ENCODE data around the gene RNU6-9.

- TF ChIP-seq, protein P1, sequence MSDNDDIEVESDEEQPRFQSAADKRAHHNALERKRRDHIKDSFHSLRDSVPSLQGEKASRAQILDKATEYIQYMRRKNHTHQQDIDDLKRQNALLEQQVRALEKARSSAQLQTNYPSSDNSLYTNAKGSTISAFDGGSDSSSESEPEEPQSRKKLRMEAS (CRISPR knock-in tag; IDR thresholded peaks at IDR 0.05) = no peak
- TF ChIP-seq ELF4 (CRISPR knock-in tag; IDR thresholded peaks at IDR 0.05; ENCODE audit: low read depth) = no peak
- TF ChIP-seq, protein P2, sequence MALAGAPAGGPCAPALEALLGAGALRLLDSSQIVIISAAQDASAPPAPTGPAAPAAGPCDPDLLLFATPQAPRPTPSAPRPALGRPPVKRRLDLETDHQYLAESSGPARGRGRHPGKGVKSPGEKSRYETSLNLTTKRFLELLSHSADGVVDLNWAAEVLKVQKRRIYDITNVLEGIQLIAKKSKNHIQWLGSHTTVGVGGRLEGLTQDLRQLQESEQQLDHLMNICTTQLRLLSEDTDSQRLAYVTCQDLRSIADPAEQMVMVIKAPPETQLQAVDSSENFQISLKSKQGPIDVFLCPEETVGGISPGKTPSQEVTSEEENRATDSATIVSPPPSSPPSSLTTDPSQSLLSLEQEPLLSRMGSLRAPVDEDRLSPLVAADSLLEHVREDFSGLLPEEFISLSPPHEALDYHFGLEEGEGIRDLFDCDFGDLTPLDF (CRISPR knock-in tag; IDR thresholded peaks at IDR 0.05) = no peak
- TF ChIP-seq PRDM15 (CRISPR knock-in tag; IDR thresholded peaks at IDR 0.05) = no peak
- TF ChIP-seq, protein P3, sequence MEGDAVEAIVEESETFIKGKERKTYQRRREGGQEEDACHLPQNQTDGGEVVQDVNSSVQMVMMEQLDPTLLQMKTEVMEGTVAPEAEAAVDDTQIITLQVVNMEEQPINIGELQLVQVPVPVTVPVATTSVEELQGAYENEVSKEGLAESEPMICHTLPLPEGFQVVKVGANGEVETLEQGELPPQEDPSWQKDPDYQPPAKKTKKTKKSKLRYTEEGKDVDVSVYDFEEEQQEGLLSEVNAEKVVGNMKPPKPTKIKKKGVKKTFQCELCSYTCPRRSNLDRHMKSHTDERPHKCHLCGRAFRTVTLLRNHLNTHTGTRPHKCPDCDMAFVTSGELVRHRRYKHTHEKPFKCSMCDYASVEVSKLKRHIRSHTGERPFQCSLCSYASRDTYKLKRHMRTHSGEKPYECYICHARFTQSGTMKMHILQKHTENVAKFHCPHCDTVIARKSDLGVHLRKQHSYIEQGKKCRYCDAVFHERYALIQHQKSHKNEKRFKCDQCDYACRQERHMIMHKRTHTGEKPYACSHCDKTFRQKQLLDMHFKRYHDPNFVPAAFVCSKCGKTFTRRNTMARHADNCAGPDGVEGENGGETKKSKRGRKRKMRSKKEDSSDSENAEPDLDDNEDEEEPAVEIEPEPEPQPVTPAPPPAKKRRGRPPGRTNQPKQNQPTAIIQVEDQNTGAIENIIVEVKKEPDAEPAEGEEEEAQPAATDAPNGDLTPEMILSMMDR (IDR thresholded peaks at IDR 0.05) = no peak
- TF ChIP-seq NR2C2 (CRISPR knock-in tag; IDR thresholded peaks at IDR 0.05) = no peak
- TF ChIP-seq STAT6 (CRISPR knock-in tag; conservative IDR thresholded peaks at IDR 0.05; ENCODE audit: low read depth) = no peak
Measured at GRCh38 chr19:872266-872951, 20.9 kb upstream of the RNU6-9 start.

Measured in WTC11 (cell line).